ENCODE data around the gene POLR2A.
"Not testable (repeated sequence)": the region's sequence is repeated elsewhere in the genome, so short reads cannot be mapped to it uniquely, and the experiment has no call there.

Gene POLR2A

DNA sequence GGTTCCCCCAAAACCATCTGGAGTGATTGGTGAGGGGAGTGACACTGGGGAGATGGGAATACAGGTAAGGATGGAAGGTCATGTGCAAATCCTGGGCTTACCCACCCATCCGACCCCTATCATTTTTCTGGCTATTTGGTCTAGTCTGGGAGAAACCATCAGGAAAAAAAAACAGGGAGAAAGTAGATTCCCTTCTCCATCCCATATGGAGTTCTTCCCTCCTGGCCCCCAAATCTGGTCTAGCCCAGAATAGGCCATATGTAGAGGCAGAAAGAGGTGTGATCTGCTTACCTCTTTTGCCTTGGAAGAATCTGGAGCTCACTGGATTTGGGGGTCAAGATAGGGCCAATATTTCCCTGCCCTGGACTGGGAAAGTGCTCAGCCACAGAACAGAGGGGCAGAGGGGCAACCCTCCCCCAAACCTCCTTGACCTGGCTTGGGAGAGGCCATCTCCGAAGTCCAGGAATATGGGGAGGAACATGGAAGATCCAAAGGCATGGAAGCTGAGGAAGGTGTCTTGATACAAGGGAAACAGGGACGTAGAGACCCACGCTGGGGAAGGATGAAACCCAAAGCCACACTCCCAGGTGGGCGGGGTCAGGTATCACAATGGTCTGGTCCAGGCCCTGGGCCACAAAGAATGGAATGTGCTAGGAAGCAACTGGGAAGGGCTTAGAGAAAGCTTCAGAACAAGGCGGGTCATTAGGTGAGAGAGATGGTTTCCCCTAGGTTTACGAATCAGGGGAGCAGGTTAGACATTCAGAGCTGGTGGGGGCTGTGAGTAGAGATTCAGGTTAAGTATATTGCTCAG lies 23.1 kb upstream of the POLR2A start:
- no peak for DNase-seq (ENCODE audit: low spot score)

DNA sequence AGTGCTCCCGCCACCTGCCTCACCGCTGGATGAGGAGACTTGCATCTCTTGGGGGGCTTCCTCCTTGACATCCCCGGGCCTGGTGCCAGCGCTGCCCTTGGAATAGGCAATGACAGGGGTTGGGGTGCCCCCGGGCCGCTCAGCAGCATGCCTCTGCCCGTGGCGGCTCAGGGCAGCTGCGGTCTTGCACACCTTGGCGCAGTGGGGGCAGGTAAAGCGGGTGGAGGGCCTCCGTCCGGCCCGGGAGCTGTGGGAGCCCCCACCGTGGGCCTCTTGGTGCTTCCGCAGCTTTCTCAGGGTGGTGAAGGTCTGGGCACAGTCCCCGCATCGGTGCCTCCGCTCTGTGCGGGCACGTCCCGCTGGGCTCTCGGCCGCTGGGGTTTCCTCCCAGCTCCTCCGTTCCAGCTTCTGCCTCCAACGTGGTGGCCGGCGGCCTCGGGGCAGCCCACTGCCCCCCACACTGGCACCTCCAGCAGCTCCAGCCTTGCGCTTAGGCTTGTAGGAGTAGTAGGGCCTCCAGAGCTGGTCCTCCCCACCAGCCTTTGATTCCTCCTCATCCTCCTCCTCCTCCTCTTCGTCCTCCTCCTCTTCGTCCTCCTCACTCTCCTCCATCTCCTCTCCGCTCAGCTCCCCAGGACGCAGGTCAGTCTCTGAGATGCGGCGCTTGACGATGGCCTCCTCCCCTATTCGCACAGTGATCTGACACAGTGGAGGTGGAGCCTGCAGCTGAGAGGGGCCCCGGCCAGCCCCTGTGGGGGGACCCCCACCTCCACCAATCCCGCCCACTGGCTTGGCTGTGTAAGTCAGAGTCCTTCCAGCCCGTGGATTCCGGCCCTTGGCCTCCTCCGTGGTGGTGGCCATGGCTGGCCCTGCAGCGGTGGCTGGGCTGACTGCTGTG lies 21.4 kb upstream of the POLR2A start:
- DNase-seq (ENCODE audit: low spot score): no peak

DNA sequence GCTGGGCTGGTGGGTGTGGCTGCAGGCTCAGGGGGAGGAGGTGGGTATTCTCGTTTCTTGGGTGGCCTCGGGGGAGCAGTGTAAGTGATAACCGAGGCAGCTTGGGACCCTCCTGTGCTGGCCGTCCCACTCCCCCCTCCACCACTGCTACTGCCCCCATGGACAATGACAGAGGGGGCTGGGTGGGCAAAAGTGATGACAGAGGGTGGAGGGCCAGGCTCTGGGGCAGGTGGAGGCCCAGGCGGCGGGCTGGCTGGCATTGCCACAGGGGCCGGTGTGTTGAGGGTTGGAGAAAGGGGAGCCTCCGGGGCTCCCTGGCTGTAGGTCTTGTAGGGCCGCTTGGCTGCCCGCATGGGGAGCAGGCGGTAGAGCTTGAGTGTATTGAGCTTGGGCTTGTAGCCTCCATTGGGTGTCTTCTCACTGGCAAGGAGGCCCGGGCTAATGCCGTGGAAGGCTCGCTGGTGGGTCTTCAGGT lies 20.8 kb upstream of the POLR2A start:
- no peak for DNase-seq (ENCODE audit: low spot score)

DNA sequence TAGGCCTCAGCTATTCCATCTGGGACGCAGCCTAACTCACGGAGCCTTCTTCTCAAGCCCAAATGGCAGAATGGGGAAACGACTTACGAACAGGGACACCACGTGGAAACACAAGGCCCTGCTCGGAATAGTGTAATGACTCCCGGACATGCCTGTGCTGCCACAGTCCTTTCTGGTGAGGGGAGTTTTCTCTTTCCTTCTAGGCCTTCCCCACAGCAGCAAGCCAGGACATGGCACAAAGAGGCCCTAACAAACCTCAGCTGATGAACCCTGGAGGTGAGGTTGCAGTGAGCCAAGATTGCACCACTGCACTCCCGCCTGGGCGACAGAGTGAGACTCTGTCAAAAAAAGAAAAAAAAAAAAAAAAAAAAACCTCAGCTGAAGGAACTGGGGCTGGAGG lies 20.1 kb upstream of the POLR2A start:
- DNase-seq (ENCODE audit: low spot score): no peak

DNA sequence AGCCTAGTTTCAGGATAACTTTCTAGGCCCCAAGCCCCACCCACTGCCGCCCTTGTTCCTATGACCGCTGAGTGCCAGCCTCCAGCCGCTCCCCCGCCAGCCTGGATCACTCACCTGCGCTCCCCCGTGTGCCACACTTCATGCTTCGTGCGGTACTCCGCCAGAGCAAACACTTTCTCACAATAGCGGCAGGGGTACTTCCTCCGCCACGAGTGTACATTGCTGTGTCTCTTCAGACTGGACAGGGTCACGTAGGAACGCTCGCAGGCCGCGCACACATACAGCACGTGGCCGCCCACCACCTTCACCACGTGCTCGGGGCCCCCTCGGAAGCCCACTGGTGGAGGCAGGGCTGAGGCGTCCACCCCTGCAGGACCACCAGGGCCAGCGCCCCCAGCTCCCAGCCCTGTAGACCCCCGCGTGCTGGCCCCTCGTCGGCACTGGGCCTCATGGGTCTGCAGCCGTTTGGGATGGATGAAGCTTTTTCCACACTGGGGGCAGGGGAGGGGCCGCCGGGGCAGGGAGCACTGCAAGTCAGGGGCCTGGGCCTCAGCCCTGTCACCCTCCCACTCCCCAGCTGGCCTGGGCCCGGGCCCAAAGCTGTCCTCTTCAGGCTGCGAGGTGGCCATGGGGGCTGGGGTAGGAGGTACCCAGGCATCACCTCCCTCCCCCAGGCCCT lies 18.4 kb upstream of the POLR2A start:
- no peak for DNase-seq (ENCODE audit: low spot score)

DNA sequence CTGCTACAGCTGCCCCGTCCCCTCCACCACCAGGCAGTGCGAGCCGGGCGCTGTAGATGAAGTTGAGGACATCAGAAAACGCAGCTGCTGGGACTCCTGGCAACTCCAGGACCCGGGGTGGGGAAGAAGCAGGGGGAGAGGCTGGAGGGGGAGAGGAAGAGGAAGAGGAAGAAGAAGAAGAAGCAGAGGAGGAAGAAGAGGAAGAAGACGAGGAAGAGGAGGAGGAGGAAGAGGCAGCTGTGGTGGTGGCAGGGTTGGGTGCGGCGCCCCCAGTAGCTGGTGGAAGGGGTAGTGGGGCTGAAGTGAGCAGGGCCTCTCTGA lies 17.9 kb upstream of the POLR2A start:
- DNase-seq (ENCODE audit: low spot score): no peak

DNA sequence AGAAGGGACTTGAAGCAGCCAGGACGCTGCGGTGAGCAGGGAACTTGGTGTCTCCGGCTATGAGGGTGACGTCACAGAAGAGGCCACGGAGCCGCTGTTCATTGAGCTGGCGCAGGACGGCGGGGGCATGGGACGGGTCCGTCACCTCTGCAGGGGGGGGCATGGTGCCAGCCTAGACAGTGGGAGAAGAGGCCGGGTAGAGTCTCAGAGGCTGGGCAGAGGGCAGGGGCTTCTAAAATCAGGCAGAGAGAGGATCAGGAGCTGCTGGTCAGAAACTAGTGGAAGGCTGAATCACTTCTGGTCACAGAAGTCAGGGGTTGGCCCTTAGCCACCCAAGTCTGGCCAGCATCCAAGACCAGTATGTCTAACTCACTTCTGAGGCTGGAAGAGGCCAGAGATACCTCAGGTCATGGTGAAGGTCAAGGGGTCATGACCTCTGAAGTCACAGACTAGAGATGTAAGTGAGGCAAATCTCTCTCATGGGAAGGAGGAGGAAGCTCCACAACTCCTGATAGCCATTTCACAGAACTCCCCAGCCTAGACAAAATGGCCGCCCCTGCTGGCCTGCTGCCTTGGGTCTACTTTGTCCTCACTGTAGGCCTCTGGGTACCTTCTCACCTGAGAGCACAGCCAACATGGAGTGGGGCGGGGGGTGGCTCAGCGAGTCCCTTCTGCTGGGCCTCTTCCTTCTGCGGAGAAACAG lies 17.4 kb upstream of the POLR2A start:
- DNase-seq (ENCODE audit: low spot score): no peak

DNA sequence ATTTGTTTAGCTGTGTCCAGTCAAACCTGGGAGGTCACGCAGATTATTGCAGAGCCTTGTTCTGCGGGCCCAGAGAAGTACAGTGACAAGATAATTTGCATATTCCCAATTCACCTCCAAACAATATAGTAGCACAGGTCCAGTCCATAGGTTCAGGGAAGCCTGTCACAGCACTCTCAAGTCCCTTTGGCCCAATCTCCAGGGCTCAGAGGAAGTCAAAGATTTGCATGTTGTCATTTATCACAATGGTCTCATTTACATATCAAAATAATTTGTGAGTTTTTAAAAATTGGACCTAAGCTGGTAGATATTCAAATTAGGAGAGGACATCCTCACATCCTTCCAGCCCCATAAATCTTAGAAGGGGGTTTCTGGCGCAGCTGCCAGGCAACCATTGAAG lies 16.7 kb upstream of the POLR2A start:
- no peak for DNase-seq (ENCODE audit: low spot score)

DNA sequence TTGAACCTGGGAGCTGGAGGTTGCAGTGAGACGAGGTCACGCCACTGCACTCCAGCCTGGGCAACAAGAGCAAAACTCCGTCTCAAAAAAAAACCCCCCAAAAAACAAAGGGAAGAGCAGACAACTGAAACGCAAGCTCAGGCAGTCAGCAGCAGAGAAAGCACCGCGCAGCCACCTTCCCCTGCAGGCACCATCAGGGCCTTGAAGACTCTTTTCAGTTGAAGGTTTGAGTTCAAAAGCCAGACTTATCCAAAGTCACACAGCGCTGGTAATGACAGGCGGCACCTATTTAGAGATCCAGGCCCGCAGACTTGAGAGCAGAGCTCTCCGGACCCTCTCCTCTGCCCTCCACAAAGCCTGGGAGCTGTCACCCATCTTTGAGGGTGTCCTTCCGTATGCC lies 15.9 kb upstream of the POLR2A start:
- DNase-seq (ENCODE audit: low spot score): no peak

DNA sequence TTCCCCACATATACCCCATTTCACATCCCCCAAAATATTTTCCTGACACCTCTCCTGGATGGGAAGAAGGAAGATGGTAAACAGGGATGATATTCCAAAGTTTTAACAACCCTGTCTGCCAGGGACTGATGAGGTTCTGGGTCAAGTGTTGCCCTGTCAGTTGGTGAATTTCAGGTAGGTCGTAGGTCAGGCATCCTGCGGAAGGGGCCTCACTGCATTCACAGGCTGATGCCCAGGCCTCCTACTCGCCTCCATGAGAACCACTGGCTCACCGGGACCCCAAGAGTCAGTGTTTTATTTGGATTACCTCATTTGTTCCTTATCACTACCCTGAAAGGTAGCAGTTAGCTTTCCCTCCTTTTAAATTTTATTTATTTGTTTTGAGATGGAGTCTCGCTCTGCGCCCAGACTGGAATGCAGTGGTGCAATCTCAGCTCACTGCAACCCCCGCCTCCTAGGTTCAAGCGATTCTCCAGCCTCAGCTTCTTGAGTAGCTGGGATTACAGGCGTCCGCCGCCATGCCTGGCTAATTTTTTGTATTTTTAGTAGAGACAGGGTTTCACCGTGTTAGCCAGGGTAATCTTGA lies 15.3 kb upstream of the POLR2A start:
- DNase-seq (ENCODE audit: low spot score): no peak

DNA sequence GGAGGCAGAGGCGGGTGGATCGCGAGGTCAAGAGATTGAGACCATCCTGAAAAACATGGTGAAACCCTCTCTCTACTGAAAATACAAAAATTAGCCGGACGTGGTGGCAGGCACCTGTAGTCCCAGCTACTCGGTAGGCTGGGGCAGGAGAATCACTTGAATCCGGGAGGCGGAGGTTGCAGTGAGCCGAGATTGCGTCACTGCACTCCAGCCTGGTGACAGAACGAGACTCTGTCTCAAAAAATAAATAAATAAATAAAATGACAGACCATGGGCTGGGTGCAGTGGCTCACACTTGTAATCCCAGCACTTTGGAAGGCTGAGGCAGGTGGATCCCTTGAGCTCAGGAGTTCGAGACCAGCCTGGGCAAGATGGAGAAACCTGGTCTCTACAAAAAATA lies 14.3 kb upstream of the POLR2A start:
- DNase-seq (ENCODE audit: low spot score): not testable (repeated sequence)

DNA sequence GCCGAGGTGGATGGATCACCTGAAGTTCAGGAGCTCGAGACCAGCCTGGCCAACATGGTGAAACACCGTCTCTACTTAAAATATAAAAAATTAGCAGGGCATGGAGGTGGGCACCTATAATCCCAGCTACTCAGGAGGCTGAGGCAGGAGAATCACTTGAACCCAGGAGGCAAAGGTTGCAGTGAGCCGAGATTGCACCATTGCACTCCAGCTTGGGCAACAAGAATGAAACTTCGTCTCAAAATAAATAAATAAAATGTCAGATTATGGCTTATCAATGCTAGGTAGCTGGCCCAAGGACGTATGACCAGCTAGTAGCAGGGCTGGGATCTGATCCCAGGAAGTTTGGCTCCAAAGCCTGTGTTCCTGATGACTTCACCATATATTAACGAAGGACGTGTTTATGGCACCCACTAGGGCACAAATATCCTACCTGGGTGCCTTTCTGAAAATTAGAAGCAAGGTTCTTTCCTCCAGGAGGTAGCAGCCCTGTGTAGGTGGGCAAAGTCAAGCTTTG lies 13.7 kb upstream of the POLR2A start:
- DNase-seq (ENCODE audit: low spot score): not testable (repeated sequence)

DNA sequence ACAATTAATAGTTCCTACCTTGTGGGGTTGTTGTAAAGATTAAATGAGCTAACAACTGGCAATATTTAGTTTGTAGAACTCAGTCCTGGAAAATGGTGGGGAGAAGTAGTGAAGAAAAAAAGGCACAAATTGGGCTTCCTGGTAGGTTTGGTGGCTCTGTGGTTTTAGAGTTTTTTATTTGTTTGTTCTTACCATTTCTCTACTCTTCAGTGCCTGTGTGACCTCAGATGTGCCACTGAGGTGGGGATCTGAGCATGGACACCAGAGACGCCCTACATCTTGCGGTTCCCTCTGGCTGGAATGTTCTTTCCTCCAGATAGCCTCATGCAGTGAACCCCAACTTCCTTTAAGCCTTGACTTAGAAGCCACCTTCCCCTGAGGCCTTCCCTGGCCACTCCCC lies 12.4 kb upstream of the POLR2A start:
- DNase-seq (ENCODE audit: low spot score): no peak

DNA sequence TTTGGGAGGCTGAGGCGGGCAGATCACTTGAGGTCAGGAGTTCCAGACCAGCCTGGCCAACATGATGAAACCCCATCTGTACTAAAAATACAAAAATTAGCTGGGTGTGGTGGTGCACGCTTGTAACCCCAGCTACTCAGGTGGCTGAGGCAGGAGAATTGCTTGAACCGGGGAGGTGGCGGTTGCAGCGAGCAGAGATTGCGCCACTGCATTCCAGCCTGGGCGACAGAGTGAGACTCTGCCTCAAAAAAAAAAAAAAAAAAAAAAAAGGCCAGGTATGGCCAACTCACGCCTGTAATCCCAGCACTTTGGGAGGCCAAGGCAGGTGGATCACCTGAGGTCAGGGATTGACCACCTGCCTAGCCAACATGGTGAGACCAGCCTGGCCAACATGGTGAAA lies 9.4 kb upstream of the POLR2A start:
- not testable (repeated sequence) for DNase-seq (ENCODE audit: low spot score)

DNA sequence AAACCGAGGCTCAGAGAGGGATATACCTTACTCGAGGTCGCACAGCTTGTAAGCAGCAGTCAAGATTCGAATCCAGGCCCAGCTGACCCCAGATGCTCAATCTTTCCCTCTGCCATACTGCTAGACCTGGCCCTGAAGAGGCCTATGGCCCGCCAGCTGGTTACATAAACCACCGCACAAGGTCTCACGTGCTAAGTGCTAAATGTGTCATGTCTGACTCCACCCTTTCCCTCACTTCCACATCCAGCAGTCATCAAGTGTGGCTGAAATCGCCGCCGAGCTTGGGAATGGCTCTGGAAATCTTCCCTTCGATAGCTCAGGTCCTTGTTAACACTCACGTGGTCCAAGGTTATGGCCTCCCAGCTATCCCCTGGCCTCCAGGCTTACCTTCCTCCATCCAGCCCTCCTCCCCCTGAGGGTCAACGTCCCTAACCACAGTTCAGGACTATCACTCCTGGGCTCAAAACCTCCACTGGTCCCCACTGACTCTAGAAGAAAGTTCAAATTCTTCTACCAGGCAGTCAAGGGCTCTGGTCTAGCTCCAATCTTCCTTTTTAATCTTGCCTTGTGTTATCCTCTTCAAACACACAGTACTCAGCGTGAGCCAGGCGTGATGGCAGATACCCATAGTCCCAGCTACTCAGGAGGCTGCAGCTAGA lies 8.3 kb upstream of the POLR2A start:
- DNase-seq (ENCODE audit: low spot score): no peak

DNA sequence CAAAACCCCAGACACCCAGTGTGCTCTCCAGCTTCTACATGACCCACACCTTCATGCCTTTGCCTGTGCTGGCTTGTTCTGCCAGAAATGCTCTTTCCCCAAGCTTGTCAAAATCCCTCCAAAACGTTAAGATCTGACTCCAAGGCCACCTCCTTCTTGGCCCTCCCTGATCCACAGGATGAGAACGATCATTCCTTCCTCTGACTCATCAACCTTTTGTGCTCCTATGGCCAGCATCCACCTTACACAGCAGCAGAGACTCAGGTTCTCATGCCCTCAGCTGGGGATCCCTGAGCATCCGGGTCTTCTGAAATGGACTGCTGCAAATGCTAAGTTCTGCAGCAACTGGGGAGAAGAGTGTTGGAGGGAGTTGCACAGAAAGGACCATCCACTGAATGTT lies 7.7 kb upstream of the POLR2A start:
- no peak for DNase-seq (ENCODE audit: low spot score)

DNA sequence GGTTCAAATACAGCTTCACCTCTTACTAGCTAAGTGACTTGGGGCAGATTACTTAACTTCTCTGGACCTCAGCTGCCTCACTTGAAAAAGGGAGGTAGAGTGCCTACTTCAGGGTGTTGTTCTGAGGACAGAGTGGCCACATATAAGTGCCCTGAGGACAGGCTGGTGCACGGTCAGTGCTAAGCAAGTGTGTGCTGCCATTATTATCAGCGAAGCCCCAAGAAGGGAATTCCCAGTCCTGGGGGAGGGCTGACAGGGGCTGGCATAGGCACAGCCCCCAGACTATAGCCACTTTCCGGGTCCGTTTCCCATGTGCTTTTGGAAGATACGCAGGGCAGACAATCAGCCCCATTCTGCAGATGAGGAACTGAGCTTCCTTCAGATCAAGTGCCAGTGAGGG lies 7.2 kb upstream of the POLR2A start:
- DNase-seq (ENCODE audit: low spot score): no peak

DNA sequence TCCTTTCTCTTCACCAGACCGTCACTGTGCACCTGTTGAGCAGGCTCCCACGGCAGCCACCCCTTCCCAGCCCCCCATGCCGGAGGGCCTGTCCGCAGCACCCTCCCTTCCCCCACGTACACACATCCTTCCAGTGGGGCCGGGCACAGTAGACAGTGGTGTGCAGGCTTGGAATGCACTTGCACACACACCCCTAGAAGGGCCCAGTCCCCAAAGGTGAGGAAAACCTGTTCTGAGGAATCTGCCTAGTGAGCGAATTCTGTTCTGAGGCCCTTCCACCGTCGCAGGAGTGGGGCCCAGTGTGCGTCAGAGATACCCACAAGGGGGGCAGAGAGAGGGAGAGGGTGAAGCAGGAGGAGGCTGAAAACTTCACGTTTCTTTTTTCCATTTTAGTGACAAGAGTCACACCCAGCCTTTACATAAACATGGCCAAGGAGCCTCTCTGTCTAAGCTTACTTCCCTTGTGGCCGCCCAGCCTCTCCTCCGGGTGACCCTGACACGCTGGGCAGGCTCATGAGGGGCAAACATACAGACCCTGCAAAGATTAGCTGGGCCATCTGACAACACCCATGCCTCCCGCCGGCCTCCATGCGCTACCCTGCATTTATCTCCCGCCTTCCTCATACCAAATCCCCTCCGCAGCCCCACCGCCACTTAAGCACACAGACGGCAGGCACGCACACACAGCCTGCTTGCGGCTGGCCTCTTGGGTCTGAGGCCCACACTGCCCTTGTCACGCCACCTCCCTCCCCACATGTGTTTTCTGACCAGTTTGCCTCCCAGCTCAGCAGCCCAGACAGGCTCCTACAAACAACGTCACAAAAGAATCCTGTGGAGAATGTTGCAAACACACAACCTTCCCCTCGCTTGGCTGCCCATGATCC lies 6.5 kb upstream of the POLR2A start:
- DNase-seq (ENCODE audit: low spot score): no peak

DNA sequence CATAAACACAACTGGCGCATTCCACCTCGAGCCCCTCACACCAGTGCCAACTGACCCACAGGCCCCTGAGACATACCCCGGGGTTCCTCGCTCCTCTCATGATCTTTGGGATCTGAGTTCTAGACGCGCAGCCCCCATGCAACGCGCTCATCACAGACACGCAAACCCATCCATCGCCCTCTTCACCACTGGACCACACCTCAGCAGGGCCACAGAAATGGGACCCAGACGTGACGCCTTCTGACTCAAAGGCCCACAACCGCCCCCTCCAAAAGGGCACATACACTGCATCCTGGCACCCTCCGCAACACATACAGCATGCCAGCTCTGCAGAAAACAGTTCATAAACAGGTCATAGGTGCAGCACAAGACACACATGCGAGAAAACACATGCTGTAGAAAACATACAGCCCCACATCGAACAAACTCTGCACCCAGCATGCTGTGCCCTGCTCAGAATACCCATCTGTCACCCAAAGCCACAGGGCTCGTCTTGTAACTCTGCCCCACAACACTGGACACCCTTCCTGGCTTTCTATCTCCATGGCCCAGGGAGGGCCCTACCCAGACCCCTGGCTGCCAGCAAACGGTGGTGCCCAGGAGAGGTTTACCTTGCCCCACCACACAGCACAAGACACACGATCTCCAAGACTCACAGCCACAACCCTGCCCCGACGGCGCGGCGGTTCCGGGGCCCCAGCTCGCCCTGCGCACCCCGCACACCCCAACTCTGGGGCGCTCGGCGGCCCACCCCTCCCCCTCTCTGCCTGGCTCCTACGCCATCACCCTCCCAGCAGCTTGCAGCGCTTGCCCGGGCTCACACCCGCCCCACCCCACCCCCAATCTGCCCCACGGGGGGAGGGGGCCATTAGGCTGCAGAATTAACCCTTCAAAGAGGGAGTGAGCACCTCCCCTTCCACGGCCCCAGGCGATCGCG lies 5.6 kb upstream of the POLR2A start:
- DNase-seq (ENCODE audit: low spot score): peak; percentile 61

Measured in germinal center (tissue), 1 donor.